ENCODE data around the gene RPRD1B. TPM values are rescaled to one million over a fixed set of nuclear protein-coding genes. Genes with fewer than 3 reads are reported as not detected.

The RPRD1B gene
- total and polyA plus RNA-seq, 2 of the 13 experiments (the other 11 are each of a cell fraction or from before 2014, with no cell fraction given) = 31.1 to 41.5 TPM

- TF ChIP-seq ZGPAT (CRISPR knock-in tag; IDR thresholded peaks at IDR 0.05) = peak; percentile 61
- TF ChIP-seq REXO4 (CRISPR knock-in tag; IDR thresholded peaks at IDR 0.05; ENCODE audit: borderline replicate concordance) = no peak
- TF ChIP-seq ARID3A (IDR thresholded peaks at IDR 0.05; ENCODE audit: low read depth, low read length) = peak; percentile 35; the same call in 1 of the 2 replicates
- TF ChIP-seq MYNN (CRISPR knock-in tag; IDR thresholded peaks at IDR 0.05; ENCODE audit: low read depth) = 0 out of 2 replicates have a peak, but pooled peaks have one; percentile 4
- peak; percentile 23; the same call in 1 of the 2 replicates for TF ChIP-seq THRA (CRISPR knock-in tag; IDR thresholded peaks at IDR 0.05; ENCODE audit: borderline replicate concordance)
- peak; percentile 66; the same call in 1 of the 2 replicates for TF ChIP-seq HIC2 (CRISPR knock-in tag; IDR thresholded peaks at IDR 0.05; ENCODE audit: low read depth)
- no peak for TF ChIP-seq NFATC3 (CRISPR knock-in tag; IDR thresholded peaks at IDR 0.05)
- peak; percentile 72; the same call in 1 of the 2 replicates for TF ChIP-seq RCOR2 (CRISPR knock-in tag; IDR thresholded peaks at IDR 0.05)
- 0 out of 2 replicates have a peak, but pooled peaks have one; percentile 13 for TF ChIP-seq EHMT2 (IDR thresholded peaks at IDR 0.05; ENCODE audit: borderline replicate concordance, low read depth, low read length)
- no peak for TF ChIP-seq STAT5B (CRISPR knock-in tag; IDR thresholded peaks at IDR 0.05)
- no peak for TF ChIP-seq ZNF225 (CRISPR knock-in tag; IDR thresholded peaks at IDR 0.05)
- peak; percentile 44; the same call in 1 of the 2 replicates for TF ChIP-seq ZKSCAN1 (IDR thresholded peaks at IDR 0.05; ENCODE audit: low read length)
- 0 out of 2 replicates have a peak, but pooled peaks have one; percentile 28 for TF ChIP-seq ZNF644 (CRISPR knock-in tag; IDR thresholded peaks at IDR 0.05; ENCODE audit: low read depth)
Measured at GRCh38 chr20:38093641-38094077, 60.1 kb downstream of the RPRD1B start (continued).
